ENCODE measurements around the gene DDX3X. TPM values are rescaled to one million over a fixed set of nuclear protein-coding genes. Genes with fewer than 3 reads are reported as not detected.
"Not testable (repeated sequence)": the region's sequence is repeated elsewhere in the genome, so short reads cannot be mapped to it uniquely, and the experiment has no call there.

Gene DDX3X
- total RNA-seq = 100 to 1,000 TPM; 181 to 227 TPM

DNA sequence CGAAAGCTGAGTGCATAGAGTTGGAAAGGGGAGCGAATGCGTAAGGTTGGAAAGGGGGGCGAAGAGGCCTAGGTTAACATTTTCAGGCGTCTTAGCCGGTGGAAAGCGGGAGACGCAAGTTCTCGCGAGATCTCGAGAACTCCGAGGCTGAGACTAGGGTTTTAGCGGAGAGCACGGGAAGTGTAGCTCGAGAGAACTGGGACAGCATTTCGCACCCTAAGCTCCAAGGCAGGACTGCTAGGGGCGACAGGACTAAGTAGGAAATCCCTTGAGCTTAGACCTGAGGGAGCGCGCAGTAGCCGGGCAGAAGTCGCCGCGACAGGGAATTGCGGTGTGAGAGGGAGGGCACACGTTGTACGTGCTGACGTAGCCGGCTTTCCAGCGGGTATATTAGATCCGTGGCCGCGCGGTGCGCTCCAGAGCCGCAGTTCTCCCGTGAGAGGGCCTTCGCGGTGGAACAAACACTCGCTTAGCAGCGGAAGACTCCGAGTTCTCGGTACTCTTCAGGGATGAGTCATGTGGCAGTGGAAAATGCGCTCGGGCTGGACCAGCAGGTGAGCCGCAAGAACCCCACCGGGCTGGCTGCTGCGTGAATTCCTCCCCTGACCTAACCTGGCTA, at the start of gene DDX3X:
TSS of gene DDX3X (plus strand) at position 419 of the 619 bp plus-strand sequence. CDS start at position 510, 91 bp downstream.
- Mint-ChIP-seq H3K9me3 (no peaks in the 10 kb centered on the region), H3K27ac (peak within 1 kb of the TSS; percentile 100), H3K27me3 (no peaks in the 10 kb centered on the region), H3K4me1 (peaks cover 29% of the 10 kb centered on the region), H3K36me3 (ENCODE audit: low read depth) (peaks cover 32% of the 10 kb centered on the region), H3K4me3 (peak within 1 kb of the TSS; percentile 93)
- POLR2A ChIA-PET = no interaction called here
- CTCF ChIA-PET = interaction anchor here (0.8 to 1.4 kb wide), 3 partner anchors 9 to 30 kb away, joined by 3 to 5 read pairs (median 3); no protein-coding TSS in a partner anchor
- DNase-seq = peak; percentile 82

DNA sequence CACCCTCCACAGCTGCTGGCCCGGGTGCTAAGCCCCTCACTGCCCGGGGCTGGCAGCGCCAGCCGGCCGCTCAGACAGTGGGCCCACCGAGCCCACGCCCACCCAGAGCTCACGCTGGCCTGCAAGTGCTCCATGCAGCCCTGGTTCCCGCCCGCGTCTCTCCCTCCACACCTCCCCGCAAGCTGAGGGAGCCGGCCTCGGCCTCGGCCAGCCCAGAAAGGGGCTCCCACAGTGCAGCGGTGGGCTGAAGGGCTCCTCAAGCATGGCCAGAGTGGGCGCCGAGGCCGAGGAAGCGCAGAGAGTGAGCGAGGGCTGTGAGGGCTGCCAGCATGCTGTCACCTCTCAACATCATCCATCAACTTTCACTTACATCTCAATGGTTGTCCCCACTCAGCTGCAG, 48.0 kb upstream of the DDX3X start:
- H3K36me3 Mint-ChIP-seq (ENCODE audit: low read depth); H3K27ac Mint-ChIP-seq; H3K4me3 Mint-ChIP-seq; POLR2A ChIA-PET; H3K9me3 Mint-ChIP-seq; H3K27me3 Mint-ChIP-seq; DNase-seq; H3K4me1 Mint-ChIP-seq: not testable (repeated sequence)
- CTCF ChIA-PET = interaction anchor here (1.4 kb wide), 1 partner anchor 12 kb away, joined by 3 read pairs; no protein-coding TSS in a partner anchor

DNA sequence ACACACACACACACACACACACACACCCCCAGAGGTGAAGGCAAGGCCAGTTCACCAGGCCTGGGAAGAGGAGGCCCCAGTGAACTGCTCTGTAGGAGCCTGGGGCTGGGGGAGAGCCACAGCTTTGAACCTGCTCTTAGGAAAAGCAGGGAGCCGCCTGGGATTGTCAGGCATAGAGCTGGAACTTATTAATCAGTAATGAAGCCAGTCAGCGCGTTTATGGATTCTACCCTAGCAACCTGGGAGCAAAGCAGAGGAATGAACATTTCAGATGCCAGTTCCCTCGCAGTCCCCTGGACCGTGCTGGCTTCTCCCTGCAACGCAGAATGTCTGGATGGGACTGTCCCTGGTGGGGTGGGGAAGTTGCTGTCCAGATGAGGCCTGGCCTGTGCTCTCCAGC, 45.3 kb upstream of the DDX3X start:
- H3K4me3 Mint-ChIP-seq = no peak overlapping the region
- peaks cover 4% of the 10 kb centered on the region for H3K9me3 Mint-ChIP-seq
- peaks cover 2% of the 10 kb centered on the region for H3K36me3 Mint-ChIP-seq (ENCODE audit: low read depth)
- DNase-seq = no peak
- ChIA-PET POLR2A (no interaction called here), CTCF (no interaction called here)
- no peaks in the 10 kb centered on the region for H3K27me3 Mint-ChIP-seq
- no peak overlapping the region for H3K27ac Mint-ChIP-seq
- H3K4me1 Mint-ChIP-seq = no peaks in the 10 kb centered on the region

DNA sequence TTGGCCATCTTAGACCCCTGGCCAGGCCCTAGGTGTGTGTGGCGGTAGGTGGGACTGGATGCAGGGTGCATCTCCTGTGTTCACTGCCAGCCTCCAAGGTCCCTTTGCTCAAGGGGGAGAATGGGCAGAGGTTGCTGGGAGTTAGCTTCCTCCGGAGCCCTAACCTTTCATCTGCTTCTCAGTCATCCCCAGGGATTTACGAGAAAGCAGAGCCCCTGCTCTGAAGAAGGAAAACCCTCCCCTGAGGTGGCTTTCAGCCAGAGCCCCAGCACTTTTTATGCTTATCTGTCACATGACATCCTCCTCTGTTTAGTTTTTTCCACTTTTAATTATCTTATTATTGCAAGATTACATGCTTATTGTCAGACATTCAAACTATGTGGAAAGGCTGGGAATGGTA, 44.9 kb upstream of the DDX3X start:
- Mint-ChIP-seq H3K27ac (no peak overlapping the region), H3K4me1 (no peaks in the 10 kb centered on the region), H3K4me3 (no peak overlapping the region), H3K36me3 (ENCODE audit: low read depth) (peaks cover 2% of the 10 kb centered on the region), H3K9me3 (peaks cover 4% of the 10 kb centered on the region), H3K27me3 (no peaks in the 10 kb centered on the region)
- CTCF ChIA-PET = no interaction called here
- DNase-seq = no peak
- POLR2A ChIA-PET = no interaction called here

DNA sequence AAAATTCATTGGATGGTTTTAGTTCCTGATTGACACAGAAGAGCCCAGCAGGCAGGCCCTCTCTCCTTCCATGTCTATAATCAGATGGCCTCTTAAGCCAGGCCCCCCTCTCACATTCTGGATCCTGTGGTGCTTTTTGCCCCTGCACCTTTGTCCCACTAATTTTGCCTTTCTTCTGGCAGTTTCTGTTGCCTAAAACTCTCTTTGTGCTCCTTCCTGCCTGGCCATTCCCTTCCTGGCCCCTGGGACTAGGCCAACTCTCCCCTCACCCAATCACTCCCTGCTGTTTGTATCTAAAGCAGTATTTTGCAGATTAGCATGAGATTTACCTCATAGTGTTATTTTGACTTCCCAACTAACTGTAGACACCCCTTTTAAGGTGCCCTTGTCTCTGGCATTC, 42.7 kb upstream of the DDX3X start:
- DNase-seq = no peak
- Mint-ChIP-seq H3K4me3 (no peak overlapping the region), H3K27me3 (no peaks in the 10 kb centered on the region), H3K9me3 (peaks cover 4% of the 10 kb centered on the region), H3K4me1 (no peaks in the 10 kb centered on the region), H3K27ac (no peak overlapping the region), H3K36me3 (ENCODE audit: low read depth) (peaks cover 2% of the 10 kb centered on the region)
- POLR2A ChIA-PET = no interaction called here
- CTCF ChIA-PET = no interaction called here

DNA sequence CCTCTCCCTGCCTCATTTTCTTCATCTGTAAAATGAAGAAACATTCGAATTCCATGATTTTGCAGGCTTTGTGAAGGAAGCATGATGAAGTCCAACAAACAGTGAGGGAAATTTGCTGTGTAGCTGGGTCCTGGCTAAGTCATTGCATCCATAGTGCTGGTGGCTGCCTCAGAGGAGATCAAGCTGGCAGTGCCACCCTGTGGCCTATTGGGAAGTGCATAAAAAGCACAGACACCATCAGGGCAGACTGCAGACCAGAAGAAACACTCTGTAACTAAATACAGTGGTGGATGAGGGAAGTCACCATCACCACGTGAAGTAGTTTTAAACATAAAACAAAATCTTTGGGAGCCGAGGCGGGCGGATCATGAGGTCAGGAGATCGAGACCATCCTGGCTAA, 40.7 kb upstream of the DDX3X start:
- Mint-ChIP-seq H3K4me1 (no peaks in the 10 kb centered on the region), H3K27ac (no peak overlapping the region), H3K4me3 (no peak overlapping the region), H3K36me3 (ENCODE audit: low read depth) (peaks cover 2% of the 10 kb centered on the region), H3K27me3 (no peaks in the 10 kb centered on the region), H3K9me3 (peaks cover 4% of the 10 kb centered on the region)
- peak; percentile 13 for DNase-seq
- CTCF ChIA-PET = interaction anchor here (0.7 to 1.4 kb wide), 2 partner anchors 20 to 146 kb away, joined by 3 read pairs; no protein-coding TSS in a partner anchor
- POLR2A ChIA-PET = no interaction called here

DNA sequence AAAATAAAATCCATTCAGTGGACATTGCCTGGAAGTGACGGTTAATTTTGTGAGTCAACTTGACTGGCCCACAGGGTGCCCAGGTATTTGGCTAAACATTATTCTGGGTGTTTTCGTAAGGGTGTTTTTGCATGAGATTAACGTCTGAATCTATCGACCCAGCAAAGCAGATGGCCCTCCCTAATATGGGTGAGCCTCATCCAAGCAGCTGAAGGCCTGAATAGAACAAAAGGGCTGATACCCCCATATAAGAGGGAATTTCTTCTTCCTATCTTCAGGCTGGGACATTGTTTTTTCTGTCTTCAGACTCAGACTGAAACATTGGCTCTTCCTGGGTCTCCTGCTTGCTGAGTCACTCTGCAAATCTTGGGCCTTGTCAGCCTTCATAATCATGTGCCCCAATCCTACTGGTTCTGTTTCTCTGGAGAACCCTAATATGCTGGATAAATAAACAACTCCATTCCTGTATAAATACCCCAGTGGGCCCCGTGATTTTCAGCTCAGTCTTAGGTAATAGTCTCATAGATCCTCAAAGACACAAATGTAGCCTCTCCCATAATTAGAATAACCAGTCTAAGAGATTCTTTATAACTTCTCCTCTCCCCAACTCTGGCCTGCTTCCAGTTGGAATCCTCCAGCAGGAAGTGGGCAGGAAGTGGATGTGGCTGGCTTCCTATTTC, 33.1 kb upstream of the DDX3X start:
- no peak for DNase-seq
- POLR2A ChIA-PET = no interaction called here
- Mint-ChIP-seq H3K9me3 (no peaks in the 10 kb centered on the region), H3K36me3 (ENCODE audit: low read depth) (no peaks in the 10 kb centered on the region), H3K4me3 (no peak overlapping the region), H3K27me3 (no peaks in the 10 kb centered on the region), H3K4me1 (peaks cover 11% of the 10 kb centered on the region), H3K27ac (no peak overlapping the region)
- CTCF ChIA-PET = no interaction called here

DNA sequence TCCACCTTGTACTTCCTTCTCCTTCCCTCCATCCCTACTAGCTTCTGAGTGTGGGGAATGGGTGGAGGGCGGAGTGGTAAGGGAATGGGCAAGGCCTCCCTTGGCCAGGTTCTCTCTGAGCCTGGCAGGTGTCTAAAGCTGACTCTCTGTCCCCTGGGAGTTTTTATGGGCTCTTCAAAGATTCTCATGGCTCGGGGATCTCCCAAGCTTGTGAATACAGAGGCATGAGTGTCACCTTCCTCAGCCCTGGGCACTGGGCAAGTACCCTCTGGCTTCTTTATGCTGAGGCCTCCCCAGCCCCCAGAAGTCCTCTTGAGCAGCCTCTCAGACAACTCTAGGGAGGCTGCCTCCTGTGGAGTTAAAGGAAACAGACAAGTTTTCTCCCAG, 32.5 kb upstream of the DDX3X start:
- H3K4me3 Mint-ChIP-seq = no peak overlapping the region
- no peak overlapping the region for H3K27ac Mint-ChIP-seq
- ChIA-PET POLR2A (no interaction called here), CTCF (interaction anchor here (0.6 kb wide), 2 partner anchors 11 to 17 kb away, joined by 4 read pairs; no protein-coding TSS in a partner anchor)
- no peaks in the 10 kb centered on the region for H3K27me3 Mint-ChIP-seq
- peaks cover 11% of the 10 kb centered on the region for H3K4me1 Mint-ChIP-seq
- H3K36me3 Mint-ChIP-seq (ENCODE audit: low read depth) = no peaks in the 10 kb centered on the region
- H3K9me3 Mint-ChIP-seq = no peaks in the 10 kb centered on the region
- DNase-seq = no peak

DNA sequence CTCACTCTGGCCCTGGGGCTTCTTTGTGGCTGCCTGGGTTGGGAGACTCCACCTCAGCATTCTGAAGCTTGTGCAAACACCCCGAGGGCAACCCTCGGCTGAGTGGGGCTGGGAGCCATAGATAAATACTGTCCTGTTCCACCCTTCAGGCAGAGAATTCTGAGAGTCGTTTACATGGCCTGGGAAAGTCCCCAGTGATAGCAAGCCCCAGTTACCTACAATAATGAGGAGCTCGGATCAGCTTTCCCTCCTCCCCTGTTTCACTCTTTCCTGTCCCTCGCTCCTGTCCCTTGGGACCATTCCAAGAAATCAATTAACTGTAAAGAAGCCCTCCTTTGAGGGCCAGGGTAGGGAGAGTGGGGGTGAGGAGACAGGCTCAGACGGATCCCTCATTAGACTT, 31.6 kb upstream of the DDX3X start:
- H3K4me3 Mint-ChIP-seq = no peak overlapping the region
- ChIA-PET POLR2A (no interaction called here), CTCF (interaction anchor here (0.5 to 1.9 kb wide), 4 partner anchors 10 to 177 kb away, joined by 3 to 7 read pairs (median 4); no protein-coding TSS in a partner anchor)
- H3K27me3 Mint-ChIP-seq = no peaks in the 10 kb centered on the region
- H3K27ac Mint-ChIP-seq = no peak overlapping the region
- H3K9me3 Mint-ChIP-seq = no peaks in the 10 kb centered on the region
- H3K36me3 Mint-ChIP-seq (ENCODE audit: low read depth) = no peaks in the 10 kb centered on the region
- DNase-seq = no peak
- peaks cover 11% of the 10 kb centered on the region for H3K4me1 Mint-ChIP-seq

DNA sequence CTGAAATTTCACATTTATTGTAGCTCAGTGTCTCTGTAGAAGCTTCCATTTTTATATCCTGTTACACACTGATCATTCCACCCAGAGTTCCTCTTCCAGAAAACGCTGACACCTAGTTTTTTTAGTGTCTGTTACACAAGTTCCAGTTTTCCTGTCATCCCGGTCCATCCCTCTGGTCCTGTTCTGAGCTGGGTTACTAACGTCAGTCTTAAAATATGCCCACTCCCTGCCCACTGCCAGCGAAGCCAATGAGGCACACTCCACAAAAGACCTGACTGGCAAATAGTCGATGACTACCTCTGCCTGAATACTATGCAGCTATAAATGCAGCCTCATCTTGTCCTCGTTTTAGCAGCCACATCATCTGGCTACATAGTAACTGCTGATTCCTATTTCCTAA, 30.9 kb upstream of the DDX3X start:
- Mint-ChIP-seq H3K4me3 (no peak overlapping the region), H3K27ac (no peak overlapping the region), H3K4me1 (peaks cover 11% of the 10 kb centered on the region), H3K36me3 (ENCODE audit: low read depth) (no peaks in the 10 kb centered on the region), H3K9me3 (no peaks in the 10 kb centered on the region), H3K27me3 (no peaks in the 10 kb centered on the region)
- DNase-seq = no peak
- CTCF ChIA-PET = interaction anchor here (1.1 to 1.9 kb wide), 3 partner anchors 10 to 127 kb away, joined by 3 to 7 read pairs (median 4); no protein-coding TSS in a partner anchor
- POLR2A ChIA-PET = no interaction called here

DNA sequence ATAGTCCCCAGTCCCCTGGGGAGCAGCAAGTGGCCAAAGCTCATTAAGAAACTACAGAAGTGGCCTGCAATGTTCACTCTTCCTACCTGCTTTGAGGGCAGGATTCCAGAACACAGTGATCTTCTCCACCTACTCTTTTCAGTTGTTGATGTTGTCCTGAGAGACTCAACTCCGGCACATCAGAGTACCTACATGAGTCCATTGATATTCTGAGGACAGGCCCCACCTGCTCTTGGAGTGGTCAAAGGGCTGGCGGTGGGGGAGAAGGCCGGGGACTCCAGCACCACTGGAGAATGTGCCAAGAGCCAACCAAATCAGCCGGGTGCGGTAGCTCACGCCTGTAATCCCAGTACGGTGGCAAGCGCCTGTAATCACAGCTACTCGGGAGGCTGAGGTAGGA, 29.8 kb upstream of the DDX3X start:
- no peak for DNase-seq
- Mint-ChIP-seq H3K4me1 (peaks cover 6% of the 10 kb centered on the region), H3K27ac (no peak overlapping the region), H3K9me3 (no peaks in the 10 kb centered on the region), H3K36me3 (ENCODE audit: low read depth) (no peaks in the 10 kb centered on the region), H3K4me3 (no peak overlapping the region), H3K27me3 (no peaks in the 10 kb centered on the region)
- POLR2A ChIA-PET = no interaction called here
- CTCF ChIA-PET = interaction anchor here (0.6 to 1.9 kb wide), 3 partner anchors 9 to 33 kb away, joined by 3 to 7 read pairs (median 7); partner anchors contain the start of gene DDX3X

DNA sequence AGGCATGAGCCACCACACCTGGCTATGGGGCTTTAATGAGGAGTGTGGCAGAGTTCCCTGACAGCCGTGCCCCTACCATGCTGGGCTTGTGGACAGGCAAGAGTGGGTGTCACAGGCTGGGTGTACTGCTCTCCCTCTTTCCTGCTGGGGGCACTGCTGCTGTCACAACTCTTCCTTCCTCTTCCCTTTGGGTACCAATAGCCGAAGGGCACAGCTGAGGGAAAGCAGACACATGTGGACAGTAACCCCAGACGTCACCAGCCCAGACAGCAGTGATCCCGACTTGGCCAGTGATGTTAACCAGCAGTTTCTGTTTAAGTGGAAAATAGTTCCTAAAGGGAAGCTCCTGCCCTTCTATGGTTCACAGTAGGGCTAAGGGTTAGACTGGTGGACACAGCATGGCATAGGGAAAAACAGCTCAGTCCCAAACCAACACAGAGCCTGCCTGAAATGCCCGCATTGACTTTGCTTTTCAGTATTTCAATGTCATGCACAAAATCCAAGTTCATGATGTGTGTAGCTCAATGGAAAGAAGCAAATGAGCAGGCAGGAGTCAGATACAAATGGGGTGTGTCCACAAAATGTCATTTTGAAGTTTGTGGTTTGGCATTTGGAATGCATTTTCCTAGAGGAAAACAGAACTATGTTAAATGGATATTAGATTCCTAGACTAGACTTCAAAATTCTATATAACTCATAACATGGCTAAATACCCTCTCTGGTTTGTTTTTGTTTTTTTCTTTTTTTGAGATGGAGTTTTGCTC, 24.9 kb upstream of the DDX3X start:
- H3K27me3 Mint-ChIP-seq = no peaks in the 10 kb centered on the region
- no peaks in the 10 kb centered on the region for H3K36me3 Mint-ChIP-seq (ENCODE audit: low read depth)
- no peak overlapping the region for H3K27ac Mint-ChIP-seq
- no peak for DNase-seq
- CTCF ChIA-PET = no interaction called here
- no peak overlapping the region for H3K4me3 Mint-ChIP-seq
- H3K9me3 Mint-ChIP-seq = no peaks in the 10 kb centered on the region
- POLR2A ChIA-PET = no interaction called here
- H3K4me1 Mint-ChIP-seq = peaks cover 3% of the 10 kb centered on the region

DNA sequence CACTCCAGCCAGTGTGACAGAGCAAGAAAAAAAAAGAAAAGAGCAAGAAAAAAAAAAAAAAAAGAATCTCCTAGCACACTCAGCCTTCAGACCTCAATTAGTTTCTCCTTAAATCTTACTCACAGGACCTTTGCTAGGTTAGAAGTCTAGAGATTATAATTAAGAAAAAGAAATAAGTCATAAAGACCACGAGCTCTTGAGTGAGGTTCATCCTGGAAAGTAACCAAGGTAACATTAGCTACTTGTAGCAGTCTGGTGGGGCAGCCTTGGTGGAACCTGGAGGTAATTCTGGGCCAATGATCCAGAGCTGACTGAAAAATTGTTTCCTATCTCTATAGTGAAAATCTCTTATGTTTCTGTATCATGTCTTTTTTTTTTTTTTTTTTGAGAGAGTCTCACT, 21.2 kb upstream of the DDX3X start:
- ChIA-PET POLR2A (no interaction called here), CTCF (interaction anchor here (0.6 to 1.9 kb wide), 8 partner anchors 8 to 422 kb away, joined by 3 to 7 read pairs (median 3); no protein-coding TSS in a partner anchor)
- no peaks in the 10 kb centered on the region for H3K27me3 Mint-ChIP-seq
- no peak overlapping the region for H3K4me3 Mint-ChIP-seq
- peaks cover 3% of the 10 kb centered on the region for H3K4me1 Mint-ChIP-seq
- no peak overlapping the region for H3K27ac Mint-ChIP-seq
- H3K36me3 Mint-ChIP-seq (ENCODE audit: low read depth) = no peaks in the 10 kb centered on the region
- no peak for DNase-seq
- H3K9me3 Mint-ChIP-seq = peaks cover 2% of the 10 kb centered on the region

Data from activated CD4-positive, alpha-beta T cell treated with anti-CD3 and anti-CD28 coated beads, Interleukin-2, amount 10 ng/mL, durations not matched to agents 7 days and 5 days (primary cell).